C4-2B (cell line): ENCODE measurements around the gene HLTF.

Source experiments
- ZFX ChIP-seq: fragments of 450-650 bp; IDR thresholded peaks from 2 replicates; pipeline ENCODE4 v1.6.1; 2017
- TF ChIP-seq, protein P1 (sequence below): fragments of 450-650 bp; conservative IDR thresholded peaks from 2 replicates; pipeline ENCODE4 v1.5.1; 2017; ENCODE audit warnings: mild to moderate bottlenecking

DNA sequence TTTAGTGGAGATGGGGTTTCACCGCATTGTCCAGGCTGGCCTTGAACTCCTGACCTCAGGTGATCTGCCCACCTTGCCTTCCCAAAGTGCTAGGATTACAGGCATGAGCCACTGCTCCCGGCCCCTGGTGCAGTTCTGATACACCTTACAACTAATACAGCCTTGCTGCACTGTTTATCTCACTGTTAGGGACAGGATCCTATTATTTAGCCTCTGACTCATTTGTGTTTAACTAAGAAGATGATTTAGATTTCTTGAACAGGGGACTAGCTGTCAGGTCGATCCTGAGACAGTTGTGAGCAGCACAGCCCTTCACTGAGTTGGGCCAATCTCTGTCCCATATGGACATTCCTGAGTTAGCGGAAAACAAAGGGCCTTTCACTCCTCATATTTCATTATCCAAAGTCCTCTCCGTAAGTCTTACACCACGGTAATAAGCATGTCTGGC, 75.8 kb downstream of the HLTF start:
- TF ChIP-seq, protein P1, sequence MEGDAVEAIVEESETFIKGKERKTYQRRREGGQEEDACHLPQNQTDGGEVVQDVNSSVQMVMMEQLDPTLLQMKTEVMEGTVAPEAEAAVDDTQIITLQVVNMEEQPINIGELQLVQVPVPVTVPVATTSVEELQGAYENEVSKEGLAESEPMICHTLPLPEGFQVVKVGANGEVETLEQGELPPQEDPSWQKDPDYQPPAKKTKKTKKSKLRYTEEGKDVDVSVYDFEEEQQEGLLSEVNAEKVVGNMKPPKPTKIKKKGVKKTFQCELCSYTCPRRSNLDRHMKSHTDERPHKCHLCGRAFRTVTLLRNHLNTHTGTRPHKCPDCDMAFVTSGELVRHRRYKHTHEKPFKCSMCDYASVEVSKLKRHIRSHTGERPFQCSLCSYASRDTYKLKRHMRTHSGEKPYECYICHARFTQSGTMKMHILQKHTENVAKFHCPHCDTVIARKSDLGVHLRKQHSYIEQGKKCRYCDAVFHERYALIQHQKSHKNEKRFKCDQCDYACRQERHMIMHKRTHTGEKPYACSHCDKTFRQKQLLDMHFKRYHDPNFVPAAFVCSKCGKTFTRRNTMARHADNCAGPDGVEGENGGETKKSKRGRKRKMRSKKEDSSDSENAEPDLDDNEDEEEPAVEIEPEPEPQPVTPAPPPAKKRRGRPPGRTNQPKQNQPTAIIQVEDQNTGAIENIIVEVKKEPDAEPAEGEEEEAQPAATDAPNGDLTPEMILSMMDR, result no peak
- TF ChIP-seq ZFX, result no peak
